ENCODE data around the gene ZP2.
A peak's percentile ranks its signal among the peaks of the same experiment; 100 is the strongest.

ZP2 gene

DNA sequence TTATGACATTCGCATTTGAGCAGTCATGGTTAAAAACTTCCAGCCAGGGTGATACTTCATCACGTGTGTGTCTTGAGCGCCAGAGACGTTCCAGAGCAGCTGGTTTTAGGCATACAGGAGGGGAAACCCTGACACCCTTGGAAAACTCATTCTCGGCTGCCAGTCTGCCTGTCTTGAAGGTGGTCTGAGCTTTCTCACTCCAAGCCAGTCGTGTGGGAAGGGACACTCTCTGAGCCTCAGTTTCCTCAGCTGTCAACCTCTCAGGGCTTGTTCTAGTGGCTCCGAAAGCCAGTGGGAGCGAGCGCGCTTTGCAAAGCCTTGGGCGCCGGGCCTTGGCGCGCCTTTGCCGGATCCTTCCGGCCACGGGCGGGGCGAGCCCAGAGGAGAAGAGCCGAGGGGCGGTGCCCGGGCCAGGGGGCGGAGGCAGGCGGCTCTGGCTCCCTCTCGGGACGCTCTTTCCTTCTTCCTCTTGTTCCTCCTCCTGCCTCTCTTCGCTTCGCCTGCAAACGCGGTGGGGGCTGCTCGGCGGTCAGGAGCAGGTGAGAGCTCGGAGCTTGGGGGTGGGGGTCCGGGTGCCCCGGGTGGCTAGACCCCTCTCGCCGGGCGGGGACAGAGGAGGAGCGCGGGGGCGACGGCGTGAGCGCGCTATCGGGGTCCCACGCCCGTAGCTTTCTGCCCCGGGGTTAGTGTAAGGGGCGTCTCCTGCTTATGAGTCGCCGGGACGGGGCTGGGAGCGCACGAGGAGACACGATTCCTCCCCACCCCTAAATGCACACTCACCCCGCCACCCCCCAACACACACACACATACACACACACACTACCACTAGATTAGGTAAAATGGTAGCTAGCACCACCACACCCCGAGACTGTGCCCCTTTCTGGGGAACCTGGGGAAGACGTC, 52.9 kb downstream of the ZP2 start, which contains the start of gene LDAF1 (continued):
- TF ChIP-seq MYNN (tag by site-specific recombination; IDR thresholded peaks at IDR 0.05; ENCODE audit: borderline replicate concordance): no peak
- TF ChIP-seq ZNF37A (tag by site-specific recombination; IDR thresholded peaks at IDR 0.05): no peak
- peak; percentile 98 for TF ChIP-seq ZNF341 (tag by site-specific recombination; IDR thresholded peaks at IDR 0.05; ENCODE audit: low read depth)
- TF ChIP-seq ZNF530 (tag by site-specific recombination; IDR thresholded peaks at IDR 0.05; ENCODE audit: low read depth): no peak
- TF ChIP-seq ZNF558 (tag by site-specific recombination; IDR thresholded peaks at IDR 0.05): no peak
- TF ChIP-seq ZNF157 (tag by site-specific recombination; IDR thresholded peaks at IDR 0.05): no peak
- TF ChIP-seq ZNF394 (tag by site-specific recombination; IDR thresholded peaks at IDR 0.05; ENCODE audit: borderline replicate concordance): no peak
- TF ChIP-seq, protein P1, sequence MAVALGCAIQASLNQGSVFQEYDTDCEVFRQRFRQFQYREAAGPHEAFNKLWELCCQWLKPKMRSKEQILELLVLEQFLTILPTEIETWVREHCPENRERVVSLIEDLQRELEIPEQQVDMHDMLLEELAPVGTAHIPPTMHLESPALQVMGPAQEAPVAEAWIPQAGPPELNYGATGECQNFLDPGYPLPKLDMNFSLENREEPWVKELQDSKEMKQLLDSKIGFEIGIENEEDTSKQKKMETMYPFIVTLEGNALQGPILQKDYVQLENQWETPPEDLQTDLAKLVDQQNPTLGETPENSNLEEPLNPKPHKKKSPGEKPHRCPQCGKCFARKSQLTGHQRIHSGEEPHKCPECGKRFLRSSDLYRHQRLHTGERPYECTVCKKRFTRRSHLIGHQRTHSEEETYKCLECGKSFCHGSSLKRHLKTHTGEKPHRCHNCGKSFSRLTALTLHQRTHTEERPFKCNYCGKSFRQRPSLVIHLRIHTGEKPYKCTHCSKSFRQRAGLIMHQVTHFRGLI (tag by site-specific recombination; IDR thresholded peaks at IDR 0.05): no peak

GRCh38 chr16:21157632-21158031, 53.7 kb downstream of the ZP2 start:
- Histone ChIP-seq H3K4me1 (ENCODE audit: control insufficient read depth, insufficient read depth, low read length) (no peaks in the 10 kb centered on the region), H3K4me3 (ENCODE audit: low read depth, low read length) (no peak overlapping the region), H3K27ac (ENCODE audit: extremely low read depth, low read depth, low read length) (no peak overlapping the region), H3K9me3 (ENCODE audit: control insufficient read depth, insufficient read depth, low read depth, low read length) (no peaks in the 10 kb centered on the region), H3K36me3 (ENCODE audit: control insufficient read depth in 2 of 2, insufficient read depth in 1 of 2, low read length in 2 of 2) (peaks cover 0 to 8% of the 10 kb centered on the region in 2 experiments; a peak in 2 of 3 replicates)
- POLR2A ChIA-PET: interaction anchor here (0.7 to 3.0 kb wide), 2 partner anchors 143 to 1280 kb away, joined by 4 to 22 read pairs; no protein-coding TSS in a partner anchor
- TF ChIP-seq ZNF768 (tag by site-specific recombination; IDR thresholded peaks at IDR 0.05) (0 out of 2 replicates have a peak, but pooled peaks have one; percentile 52), ZBTB17 (tag by site-specific recombination; IDR thresholded peaks at IDR 0.05) (no peak)
- TF ChIP-seq, protein P1 (tag by site-specific recombination; IDR thresholded peaks at IDR 0.05): peak; percentile 67
- CTCF ChIA-PET: interaction anchor here (0.6 to 5.5 kb wide), 15 partner anchors 8 to 1172 kb away, joined by 3 to 37 read pairs (median 4); no protein-coding TSS in a partner anchor

- peaks cover 0 to 8% of the 10 kb centered on the region in 2 experiments; a peak in 2 of 3 replicates for H3K36me3 ChIP-seq (ENCODE audit: control insufficient read depth in 2 of 2, insufficient read depth in 1 of 2, low read length in 2 of 2)
- H3K4me1 ChIP-seq (ENCODE audit: control insufficient read depth, insufficient read depth, low read length): no peaks in the 10 kb centered on the region
- ChIA-PET POLR2A (interaction anchor here (0.5 to 3.0 kb wide), 3 partner anchors 29 to 1281 kb away, joined by 3 to 22 read pairs (median 4); no protein-coding TSS in a partner anchor), CTCF (interaction anchor here (0.6 to 5.5 kb wide), 22 partner anchors 8 to 1478 kb away, joined by 3 to 37 read pairs (median 3); no protein-coding TSS in a partner anchor)
- H3K9me3 ChIP-seq (ENCODE audit: control insufficient read depth, insufficient read depth, low read depth, low read length): no peaks in the 10 kb centered on the region
- no peak overlapping the region for H3K27ac ChIP-seq (ENCODE audit: extremely low read depth, low read depth, low read length)
- no peak overlapping the region for H3K4me3 ChIP-seq (ENCODE audit: low read depth, low read length)
- TF ChIP-seq PRDM6 (tag by site-specific recombination; IDR thresholded peaks at IDR 0.05) (no peak), ZEB2 (tag by site-specific recombination; IDR thresholded peaks at IDR 0.05) (peak; percentile 40; the same call in 1 of the 2 replicates), ZFP69B (tag by site-specific recombination; IDR thresholded peaks at IDR 0.05) (0 out of 2 replicates have a peak, but pooled peaks have one; percentile 27), ZBTB20 (tag by site-specific recombination; IDR thresholded peaks at IDR 0.05) (peak; percentile 71; the same call in 1 of the 2 replicates), BCL6B (tag by site-specific recombination; IDR thresholded peaks at IDR 0.05) (peak; percentile 95), ZNF558 (tag by site-specific recombination; IDR thresholded peaks at IDR 0.05) (0 out of 2 replicates have a peak, but pooled peaks have one; percentile 30), ZNF121 (tag by site-specific recombination; IDR thresholded peaks at IDR 0.05) (peak; percentile 75), ZXDB (tag by site-specific recombination; IDR thresholded peaks at IDR 0.05) (peak; percentile 47), ZNF639 (tag by site-specific recombination; IDR thresholded peaks at IDR 0.05) (peak; percentile 61; the same call in 1 of the 2 replicates), WT1 (tag by site-specific recombination; IDR thresholded peaks at IDR 0.05) (no peak)
- TF ChIP-seq, protein P2, sequence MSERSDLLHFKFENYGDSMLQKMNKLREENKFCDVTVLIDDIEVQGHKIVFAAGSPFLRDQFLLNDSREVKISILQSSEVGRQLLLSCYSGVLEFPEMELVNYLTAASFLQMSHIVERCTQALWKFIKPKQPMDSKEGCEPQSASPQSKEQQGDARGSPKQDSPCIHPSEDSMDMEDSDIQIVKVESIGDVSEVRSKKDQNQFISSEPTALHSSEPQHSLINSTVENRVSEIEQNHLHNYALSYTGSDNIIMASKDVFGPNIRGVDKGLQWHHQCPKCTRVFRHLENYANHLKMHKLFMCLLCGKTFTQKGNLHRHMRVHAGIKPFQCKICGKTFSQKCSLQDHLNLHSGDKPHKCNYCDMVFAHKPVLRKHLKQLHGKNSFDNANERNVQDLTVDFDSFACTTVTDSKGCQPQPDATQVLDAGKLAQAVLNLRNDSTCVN (tag by site-specific recombination; optimal IDR thresholded peaks at IDR 0.05): peak; percentile 13
These were observed 54.5 kb downstream of the ZP2 start for GRCh38 chr16:21156767-21157467.

Measured in HEK293 (cell line).